ENCODE measurements around the gene KCTD17.
A peak's percentile ranks its signal among the peaks of the same experiment; 100 is the strongest.

The KCTD17 gene

DNA sequence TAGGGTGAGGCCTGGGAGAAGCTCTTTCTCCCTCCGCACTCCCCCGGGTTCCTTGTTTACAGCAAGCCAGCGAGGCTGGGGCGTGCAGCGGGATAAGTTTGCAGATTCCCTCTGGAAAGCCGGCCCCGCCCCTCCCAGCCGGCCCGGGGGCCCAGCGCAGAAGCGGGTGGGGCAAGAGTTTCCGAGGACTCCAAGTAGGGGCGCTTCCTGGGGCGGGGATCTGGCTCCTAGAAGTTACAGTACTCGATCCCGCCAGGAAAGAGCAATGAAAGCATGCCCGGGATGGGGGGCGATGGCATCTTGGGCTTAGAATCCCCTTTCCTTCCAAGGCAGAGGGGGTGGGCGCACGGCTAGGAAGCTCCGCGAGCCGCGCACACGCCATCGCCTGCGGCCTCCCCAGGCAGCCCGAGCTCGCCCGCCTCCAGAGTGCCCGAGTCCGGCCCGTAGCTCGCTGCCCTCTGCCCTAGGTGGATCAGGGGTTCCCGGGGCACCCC, 32.7 kb upstream of the KCTD17 start:
- H3K27me3 ChIP-seq (ENCODE audit: insufficient read depth, poor library complexity, severe bottlenecking), result no peaks in the 10 kb centered on the region
- peak in 1 of 2 experiments; percentile 54 for DNase-seq (ENCODE audit: low read depth in 1 of 2, low spot score in 1 of 2)
- TF ChIP-seq GABPA (IDR thresholded peaks at IDR 0.05; ENCODE audit: low read depth) (no peak), SPI1 (IDR thresholded peaks at IDR 0.05; ENCODE audit: borderline replicate concordance, low read depth) (no peak), POLR2AphosphoS5 (IDR thresholded peaks at IDR 0.05; ENCODE audit: low read depth) (no peak; the same call in 1 of the 2 replicates)
- peak overlapping the region; percentile 90 for H3K4me3 ChIP-seq (replicated peaks; ENCODE audit: insufficient read depth, low read length)
- H3K27ac ChIP-seq (replicated peaks), result peak overlapping the region; percentile 76

DNA sequence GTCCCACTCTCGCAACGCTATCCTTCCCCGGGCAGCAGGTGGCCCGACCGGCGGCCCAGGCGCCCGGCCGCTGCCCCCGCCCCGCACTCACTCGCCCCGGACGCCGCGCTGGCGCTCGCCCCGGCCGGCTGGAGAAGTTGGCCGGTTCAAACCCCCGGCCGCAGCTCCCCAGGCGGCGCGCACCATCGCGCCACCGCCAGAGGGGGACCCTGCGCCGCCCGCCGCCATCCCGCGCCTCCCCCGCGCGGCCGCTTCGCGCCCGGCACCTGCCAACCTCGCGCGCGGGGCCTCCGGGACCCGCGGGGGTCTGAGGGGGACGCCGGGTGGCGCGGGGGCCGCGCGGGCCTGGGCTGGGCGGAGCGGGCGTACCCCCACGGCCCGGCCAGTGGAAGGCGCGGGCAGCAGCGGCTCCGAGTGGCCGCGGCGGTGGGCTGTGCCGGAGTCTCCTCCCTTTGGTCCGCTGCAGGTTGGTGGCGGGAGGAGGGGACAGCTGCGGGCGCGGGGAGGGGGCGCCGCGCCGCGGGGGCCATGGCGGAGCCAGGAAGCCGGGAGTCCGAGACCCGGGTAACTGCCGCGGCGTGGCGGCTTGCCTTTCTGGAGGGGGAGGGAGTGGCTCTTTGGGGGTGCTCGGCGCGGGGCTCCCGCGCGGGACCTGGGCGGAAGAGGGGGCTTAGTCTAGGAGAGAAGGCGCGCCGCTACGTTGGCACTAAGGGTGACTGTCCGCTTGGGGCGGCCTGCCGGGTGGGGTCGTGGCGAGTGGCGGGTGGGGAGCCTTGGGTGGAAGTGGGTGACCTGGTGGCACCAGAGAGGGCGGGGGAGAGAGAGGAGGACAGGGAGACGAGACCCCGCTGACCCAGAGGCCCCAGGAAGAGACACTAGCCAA, 32.0 kb upstream of the KCTD17 start, which contains the start of the genes MPST and TST:
TSS of gene MPST (plus strand) at position 434 of the 883 bp plus-strand sequence. CDS start at position 529, 95 bp downstream.
TSS of gene TST (minus strand) at position 139 of the 883 bp plus-strand sequence. CDS start 715 bp downstream, outside the sequence.
- Histone ChIP-seq H3K27me3 (ENCODE audit: insufficient read depth, poor library complexity, severe bottlenecking) (no peaks in the 10 kb centered on the region), H3K4me3 (replicated peaks; ENCODE audit: insufficient read depth, low read length) (peak within 1 kb of the TSS; percentile 90), H3K27ac (replicated peaks) (peak within 1 kb of the TSS; percentile 86)
- TF ChIP-seq POLR2AphosphoS5 (IDR thresholded peaks at IDR 0.05; ENCODE audit: low read depth) (no peak), GABPA (IDR thresholded peaks at IDR 0.05; ENCODE audit: low read depth) (no peak), SPI1 (IDR thresholded peaks at IDR 0.05; ENCODE audit: borderline replicate concordance, low read depth) (no peak)
- TF ChIP-seq, protein P1, sequence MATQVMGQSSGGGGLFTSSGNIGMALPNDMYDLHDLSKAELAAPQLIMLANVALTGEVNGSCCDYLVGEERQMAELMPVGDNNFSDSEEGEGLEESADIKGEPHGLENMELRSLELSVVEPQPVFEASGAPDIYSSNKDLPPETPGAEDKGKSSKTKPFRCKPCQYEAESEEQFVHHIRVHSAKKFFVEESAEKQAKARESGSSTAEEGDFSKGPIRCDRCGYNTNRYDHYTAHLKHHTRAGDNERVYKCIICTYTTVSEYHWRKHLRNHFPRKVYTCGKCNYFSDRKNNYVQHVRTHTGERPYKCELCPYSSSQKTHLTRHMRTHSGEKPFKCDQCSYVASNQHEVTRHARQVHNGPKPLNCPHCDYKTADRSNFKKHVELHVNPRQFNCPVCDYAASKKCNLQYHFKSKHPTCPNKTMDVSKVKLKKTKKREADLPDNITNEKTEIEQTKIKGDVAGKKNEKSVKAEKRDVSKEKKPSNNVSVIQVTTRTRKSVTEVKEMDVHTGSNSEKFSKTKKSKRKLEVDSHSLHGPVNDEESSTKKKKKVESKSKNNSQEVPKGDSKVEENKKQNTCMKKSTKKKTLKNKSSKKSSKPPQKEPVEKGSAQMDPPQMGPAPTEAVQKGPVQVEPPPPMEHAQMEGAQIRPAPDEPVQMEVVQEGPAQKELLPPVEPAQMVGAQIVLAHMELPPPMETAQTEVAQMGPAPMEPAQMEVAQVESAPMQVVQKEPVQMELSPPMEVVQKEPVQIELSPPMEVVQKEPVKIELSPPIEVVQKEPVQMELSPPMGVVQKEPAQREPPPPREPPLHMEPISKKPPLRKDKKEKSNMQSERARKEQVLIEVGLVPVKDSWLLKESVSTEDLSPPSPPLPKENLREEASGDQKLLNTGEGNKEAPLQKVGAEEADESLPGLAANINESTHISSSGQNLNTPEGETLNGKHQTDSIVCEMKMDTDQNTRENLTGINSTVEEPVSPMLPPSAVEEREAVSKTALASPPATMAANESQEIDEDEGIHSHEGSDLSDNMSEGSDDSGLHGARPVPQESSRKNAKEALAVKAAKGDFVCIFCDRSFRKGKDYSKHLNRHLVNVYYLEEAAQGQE (IDR thresholded peaks at IDR 0.05; ENCODE audit: insufficient replicate concordance, low read depth), result peak; percentile 23
- TF ChIP-seq, protein P2, sequence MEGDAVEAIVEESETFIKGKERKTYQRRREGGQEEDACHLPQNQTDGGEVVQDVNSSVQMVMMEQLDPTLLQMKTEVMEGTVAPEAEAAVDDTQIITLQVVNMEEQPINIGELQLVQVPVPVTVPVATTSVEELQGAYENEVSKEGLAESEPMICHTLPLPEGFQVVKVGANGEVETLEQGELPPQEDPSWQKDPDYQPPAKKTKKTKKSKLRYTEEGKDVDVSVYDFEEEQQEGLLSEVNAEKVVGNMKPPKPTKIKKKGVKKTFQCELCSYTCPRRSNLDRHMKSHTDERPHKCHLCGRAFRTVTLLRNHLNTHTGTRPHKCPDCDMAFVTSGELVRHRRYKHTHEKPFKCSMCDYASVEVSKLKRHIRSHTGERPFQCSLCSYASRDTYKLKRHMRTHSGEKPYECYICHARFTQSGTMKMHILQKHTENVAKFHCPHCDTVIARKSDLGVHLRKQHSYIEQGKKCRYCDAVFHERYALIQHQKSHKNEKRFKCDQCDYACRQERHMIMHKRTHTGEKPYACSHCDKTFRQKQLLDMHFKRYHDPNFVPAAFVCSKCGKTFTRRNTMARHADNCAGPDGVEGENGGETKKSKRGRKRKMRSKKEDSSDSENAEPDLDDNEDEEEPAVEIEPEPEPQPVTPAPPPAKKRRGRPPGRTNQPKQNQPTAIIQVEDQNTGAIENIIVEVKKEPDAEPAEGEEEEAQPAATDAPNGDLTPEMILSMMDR (IDR thresholded peaks at IDR 0.05; ENCODE audit: insufficient read depth, low read length), result no peak
- peak; percentile 74 to 91 for DNase-seq (ENCODE audit: low read depth in 1 of 2, low spot score in 1 of 2)

DNA sequence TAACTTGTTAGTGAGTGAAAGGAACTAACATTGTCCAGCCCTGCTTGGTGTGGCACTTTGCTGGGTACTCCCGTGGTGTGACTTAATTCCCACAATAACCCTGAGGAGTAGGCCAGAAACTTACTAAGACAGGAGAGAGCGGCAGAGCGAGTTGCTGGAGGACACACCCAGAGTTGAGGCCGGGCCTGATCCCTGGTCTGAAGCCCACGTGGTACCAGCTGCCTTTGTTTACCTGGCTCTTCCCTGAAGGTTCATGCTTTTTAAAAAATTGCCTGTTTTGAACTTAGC, 31.4 kb upstream of the KCTD17 start:
- TF ChIP-seq SPI1 (IDR thresholded peaks at IDR 0.05; ENCODE audit: borderline replicate concordance, low read depth) (no peak), GABPA (IDR thresholded peaks at IDR 0.05; ENCODE audit: low read depth) (no peak), POLR2AphosphoS5 (IDR thresholded peaks at IDR 0.05; ENCODE audit: low read depth) (no peak)
- TF ChIP-seq, protein P2 (IDR thresholded peaks at IDR 0.05; ENCODE audit: insufficient read depth, low read length), result no peak
- TF ChIP-seq, protein P1 (IDR thresholded peaks at IDR 0.05; ENCODE audit: insufficient replicate concordance, low read depth), result no peak
- DNase-seq (ENCODE audit: low read depth in 1 of 2, low spot score in 1 of 2), result peak in 1 of 2 experiments; percentile 42
- peak overlapping the region; percentile 86 for H3K27ac ChIP-seq (replicated peaks)
- H3K27me3 ChIP-seq (ENCODE audit: insufficient read depth, poor library complexity, severe bottlenecking), result no peaks in the 10 kb centered on the region
- peak overlapping the region; percentile 83 for H3K4me3 ChIP-seq (replicated peaks; ENCODE audit: insufficient read depth, low read length)

DNA sequence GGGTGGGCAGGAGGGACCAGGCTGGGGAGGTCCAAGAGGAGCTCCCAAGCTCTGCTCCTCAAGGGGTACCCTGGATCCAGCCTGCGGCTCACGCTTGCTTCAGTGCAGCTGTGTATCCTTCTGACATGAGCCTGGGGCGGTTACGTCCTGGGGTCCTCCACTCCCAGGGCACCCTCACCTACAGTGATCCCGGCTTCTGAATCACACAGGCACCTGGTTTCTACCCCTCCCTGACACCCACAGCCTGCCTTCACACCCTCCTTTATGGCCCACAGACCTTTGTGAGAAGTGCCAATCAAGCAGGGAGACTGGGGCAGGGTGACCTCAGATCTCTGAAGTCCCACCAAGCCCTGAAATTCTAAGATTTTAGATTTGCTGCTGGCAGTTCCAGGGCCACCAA, 30.5 kb upstream of the KCTD17 start:
- H3K27ac ChIP-seq (replicated peaks), result no peak overlapping the region
- no peaks in the 10 kb centered on the region for H3K27me3 ChIP-seq (ENCODE audit: insufficient read depth, poor library complexity, severe bottlenecking)
- H3K4me3 ChIP-seq (replicated peaks; ENCODE audit: insufficient read depth, low read length), result peak overlapping the region; percentile 83; the same call in 1 of the 2 replicates
- DNase-seq (ENCODE audit: low read depth in 1 of 2, low spot score in 1 of 2), result no peak
- TF ChIP-seq, protein P1 (IDR thresholded peaks at IDR 0.05; ENCODE audit: insufficient replicate concordance, low read depth), result no peak
- TF ChIP-seq GABPA (IDR thresholded peaks at IDR 0.05; ENCODE audit: low read depth) (no peak), SPI1 (IDR thresholded peaks at IDR 0.05; ENCODE audit: borderline replicate concordance, low read depth) (no peak), POLR2AphosphoS5 (IDR thresholded peaks at IDR 0.05; ENCODE audit: low read depth) (no peak)
- TF ChIP-seq, protein P2 (IDR thresholded peaks at IDR 0.05; ENCODE audit: insufficient read depth, low read length), result no peak

All from HL-60 (cell line).